ENCODE data around the gene GFRA1. TPM values are rescaled to one million over a fixed set of nuclear protein-coding genes. Genes with fewer than 3 reads are reported as not detected.
"Not testable (repeated sequence)": the region's sequence is repeated elsewhere in the genome, so short reads cannot be mapped to it uniquely, and the experiment has no call there.

The GFRA1 gene
- total RNA-seq, 1 experiment from 2014 or later: 0.72 TPM

GRCh38 chr10:116067825-116068224 lies 205.2 kb downstream of the GFRA1 start:
- no peak for DNase-seq (ENCODE audit: low read depth)

GRCh38 chr10:116063107-116063506 lies 209.9 kb downstream of the GFRA1 start:
- DNase-seq (ENCODE audit: low read depth): no peak

- DNase-seq (ENCODE audit: low read depth): no peak
Observed at GRCh38 chr10:116060864-116061263, 212.1 kb downstream of the GFRA1 start.

- no peak for DNase-seq (ENCODE audit: low read depth)
Observed at GRCh38 chr10:116059320-116059719, 213.7 kb downstream of the GFRA1 start.

- no peak for DNase-seq (ENCODE audit: low read depth)
Observed at GRCh38 chr10:116056445-116057293, 216.3 kb downstream of the GFRA1 start.

GRCh38 chr10:116055917-116056252 lies 217.1 kb downstream of the GFRA1 start:
- DNase-seq (ENCODE audit: low read depth): no peak

- DNase-seq (ENCODE audit: low read depth): no peak
Observed at GRCh38 chr10:116055252-116055916, 217.6 kb downstream of the GFRA1 start.

- DNase-seq (ENCODE audit: low read depth): no peak
Observed at GRCh38 chr10:116053910-116054309, 219.1 kb downstream of the GFRA1 start.

GRCh38 chr10:116053009-116053730 lies 219.8 kb downstream of the GFRA1 start:
- DNase-seq (ENCODE audit: low read depth): not testable (repeated sequence)

- DNase-seq (ENCODE audit: low read depth): not testable (repeated sequence)
Observed at GRCh38 chr10:116052522-116052921, 220.5 kb downstream of the GFRA1 start.

GRCh38 chr10:116049974-116050304 lies 223.1 kb downstream of the GFRA1 start:
- no peak for DNase-seq (ENCODE audit: low read depth)

GRCh38 chr10:116049158-116049973 lies 223.6 kb downstream of the GFRA1 start:
- no peak for DNase-seq (ENCODE audit: low read depth)

GRCh38 chr10:116045366-116046356 lies 227.3 kb downstream of the GFRA1 start:
- DNase-seq (ENCODE audit: low read depth): no peak

GRCh38 chr10:116044801-116045248 lies 228.2 kb downstream of the GFRA1 start:
- peak; percentile 1 for DNase-seq (ENCODE audit: low read depth)

GRCh38 chr10:116043861-116044260 lies 229.1 kb downstream of the GFRA1 start:
- DNase-seq (ENCODE audit: low read depth): no peak

- DNase-seq (ENCODE audit: low read depth): no peak
Observed at GRCh38 chr10:116043304-116043703, 229.7 kb downstream of the GFRA1 start.

GRCh38 chr10:116041948-116042347 lies 231.1 kb downstream of the GFRA1 start:
- no peak for DNase-seq (ENCODE audit: low read depth)

- no peak for DNase-seq (ENCODE audit: low read depth)
Observed at GRCh38 chr10:116039612-116040011, 233.4 kb downstream of the GFRA1 start.

- no peak for DNase-seq (ENCODE audit: low read depth)
Observed at GRCh38 chr10:116038259-116038658, 234.7 kb downstream of the GFRA1 start.

- not testable (repeated sequence) for DNase-seq (ENCODE audit: low read depth)
Observed at GRCh38 chr10:116035406-116035805, 237.6 kb downstream of the GFRA1 start.
